T-helper 1 cell (primary cell): Measurements from ENCODE around the gene SMARCC1.

Experiments used
- DNase-seq, 5 donors: peaks; one replicate each; pipeline ENCODE4 v3.0.0-alpha.2; 2012 to 2020

SMARCC1 gene

DNA sequence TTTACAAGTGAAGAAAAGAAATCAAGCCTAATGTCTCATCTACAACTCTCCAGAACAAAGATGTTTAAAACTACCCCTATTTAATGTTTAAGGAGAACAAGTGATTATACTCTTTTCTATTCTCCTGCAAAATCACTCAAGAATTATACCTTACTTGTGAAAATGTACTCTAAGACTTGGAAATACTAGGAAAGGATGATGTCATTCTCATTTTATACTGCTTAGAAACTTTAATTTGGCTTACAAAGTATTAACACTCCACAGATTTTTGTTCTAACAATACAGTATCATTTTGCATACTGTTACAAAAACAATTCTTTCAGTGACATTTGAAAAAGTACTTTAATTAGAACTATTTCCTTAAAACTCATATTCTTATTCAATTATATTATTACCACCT lies 89.5 kb downstream of the SMARCC1 start:
- no peak for DNase-seq

DNA sequence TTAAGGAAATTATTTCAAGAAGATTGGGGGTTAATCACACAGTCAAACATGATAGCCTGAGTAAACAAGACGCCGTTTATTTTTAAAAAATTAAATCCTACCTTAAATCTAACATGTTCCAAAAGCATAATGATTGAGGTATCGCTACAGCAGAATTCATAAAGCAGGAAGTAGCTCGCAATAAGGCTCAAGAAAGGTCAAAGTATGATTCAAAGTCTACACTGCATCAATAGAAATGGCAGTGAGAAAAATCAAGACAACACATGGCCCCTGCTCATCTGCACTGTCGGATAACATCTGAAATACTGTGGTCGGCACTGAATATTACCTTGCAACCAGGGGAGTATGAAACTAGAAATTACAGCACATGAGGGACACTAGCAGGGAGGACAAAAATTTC lies 93.2 kb downstream of the SMARCC1 start:
- no peak for DNase-seq

DNA sequence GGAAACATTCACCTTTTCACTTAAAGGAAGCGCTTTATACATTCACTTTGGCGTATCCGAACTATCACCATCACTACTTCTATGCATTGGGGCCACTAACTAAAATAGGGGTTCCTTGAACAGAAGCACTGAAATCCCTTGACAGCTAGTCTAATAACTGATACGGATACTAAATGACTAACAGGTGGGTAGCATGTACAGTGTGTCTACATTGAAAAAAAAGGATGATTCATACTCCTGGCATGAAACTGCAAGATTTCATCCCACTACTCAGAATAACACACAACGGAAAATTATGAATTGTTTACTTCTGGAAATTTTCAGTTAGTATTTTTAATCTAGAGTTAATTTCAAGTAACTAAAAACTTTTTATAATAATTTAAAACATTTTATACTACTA lies 96.7 kb downstream of the SMARCC1 start:
- DNase-seq, result no peak

DNA sequence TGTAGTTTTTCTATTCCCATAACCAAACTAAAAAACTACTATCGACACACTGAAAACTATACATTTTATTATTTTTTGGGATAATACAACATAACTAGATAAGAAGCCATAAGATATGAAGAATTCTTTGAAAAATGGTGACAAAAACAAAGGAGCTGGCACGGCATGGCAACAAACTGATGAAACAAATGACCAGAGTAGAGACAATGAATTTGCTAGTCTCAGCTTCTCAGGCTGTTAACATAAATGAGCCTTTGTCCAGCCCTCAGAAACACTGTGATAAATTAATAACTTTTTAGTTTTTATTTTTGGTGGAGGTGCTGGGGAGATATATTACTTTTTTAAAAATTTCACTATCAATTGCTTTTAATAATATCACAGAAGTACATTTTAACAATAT lies 100.7 kb downstream of the SMARCC1 start:
- no peak for DNase-seq

DNA sequence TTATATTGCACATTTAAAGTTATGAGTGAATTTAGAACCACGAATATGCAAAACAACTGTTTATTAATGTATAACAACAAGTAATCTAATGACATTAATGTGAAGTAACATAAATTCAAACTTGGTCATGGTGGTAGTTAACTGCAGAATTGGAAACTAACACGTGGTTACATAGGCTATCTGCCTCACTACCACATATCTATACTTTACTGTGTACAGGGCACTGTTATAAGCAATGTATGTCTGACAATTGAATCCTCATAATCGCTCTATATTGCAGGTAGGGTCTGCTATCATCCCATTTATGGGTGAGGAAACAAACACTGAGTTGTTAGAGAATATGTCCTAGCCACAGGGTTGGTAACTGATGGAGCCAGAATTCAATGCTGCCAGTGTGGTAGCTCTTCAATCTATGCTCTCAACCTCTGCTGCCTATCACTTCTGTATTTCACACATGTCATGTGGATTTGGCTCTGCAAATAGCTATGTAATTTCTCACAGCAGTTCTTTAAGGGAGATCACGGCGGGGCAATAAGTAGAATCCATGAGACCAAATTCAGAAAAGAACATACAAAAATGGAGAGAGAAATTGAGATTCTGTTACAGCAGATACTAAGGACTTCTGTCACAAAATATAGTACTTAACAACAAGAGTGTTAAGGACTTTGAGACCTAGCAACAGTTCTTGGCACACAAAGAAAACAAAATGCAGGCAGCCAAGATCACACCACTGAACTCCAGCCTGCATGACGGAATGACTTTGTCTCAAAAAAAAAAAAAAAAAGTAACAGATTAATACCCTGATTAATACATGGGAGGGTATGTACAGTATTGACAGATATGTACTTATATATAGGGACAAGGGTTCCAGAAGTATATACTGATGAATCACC lies 103.0 kb downstream of the SMARCC1 start:
- no peak for DNase-seq

DNA sequence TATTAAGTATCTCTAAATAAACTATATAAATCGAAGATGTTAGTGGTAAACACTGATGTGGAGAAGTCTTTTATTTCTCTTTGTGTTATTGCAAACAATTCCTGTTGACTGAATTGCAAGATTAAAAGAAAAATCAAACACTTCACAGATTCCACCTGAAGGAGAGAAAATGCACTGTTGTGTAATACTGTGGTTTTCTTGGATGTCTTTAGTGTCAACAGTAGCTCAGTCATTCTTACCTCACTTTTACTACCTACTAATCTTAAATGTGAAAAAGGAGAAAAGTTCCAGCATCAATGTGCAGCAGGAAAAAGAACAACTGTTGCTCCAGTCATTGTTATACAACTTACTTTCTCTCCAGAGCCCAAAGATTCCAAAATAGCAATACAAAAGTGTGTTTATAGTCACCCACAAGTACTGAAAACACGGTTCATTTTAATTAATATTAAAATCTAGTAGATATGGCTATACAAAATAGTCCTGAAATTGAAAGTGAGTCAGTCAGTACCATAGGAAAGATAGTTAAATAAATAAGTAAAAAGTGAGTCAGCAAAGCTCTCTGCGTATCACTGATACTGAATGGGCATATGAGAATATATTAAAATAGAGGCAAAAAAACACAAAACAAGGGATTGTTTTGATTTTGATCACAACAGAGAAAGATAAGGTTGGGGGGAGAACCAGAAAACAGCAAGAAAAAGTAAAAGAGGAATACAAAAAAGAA lies 112.5 kb downstream of the SMARCC1 start:
- DNase-seq, result no peak

GRCh38 chr3:47666118-47666517 lies 115.6 kb downstream of the SMARCC1 start:
- no peak for DNase-seq

DNA sequence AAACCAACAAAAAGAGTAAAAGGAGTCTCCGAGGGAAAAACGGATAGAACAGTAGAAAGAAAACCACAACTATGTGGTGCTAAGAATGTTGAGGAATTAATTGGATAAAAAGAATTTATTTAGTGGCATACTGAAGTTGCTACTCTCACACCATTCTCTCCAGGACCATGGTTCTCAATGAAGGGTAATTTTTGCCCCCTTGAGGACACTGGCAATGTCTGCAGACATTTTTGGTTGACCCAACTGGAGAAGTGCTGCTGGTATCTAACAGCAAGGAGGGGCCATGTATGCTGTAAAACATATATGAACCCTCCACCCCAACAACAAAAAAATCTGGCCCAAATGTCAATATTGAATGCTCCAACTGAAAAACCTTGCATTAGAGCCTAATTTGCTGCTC lies 117.2 kb downstream of the SMARCC1 start:
- DNase-seq, result no peak

DNA sequence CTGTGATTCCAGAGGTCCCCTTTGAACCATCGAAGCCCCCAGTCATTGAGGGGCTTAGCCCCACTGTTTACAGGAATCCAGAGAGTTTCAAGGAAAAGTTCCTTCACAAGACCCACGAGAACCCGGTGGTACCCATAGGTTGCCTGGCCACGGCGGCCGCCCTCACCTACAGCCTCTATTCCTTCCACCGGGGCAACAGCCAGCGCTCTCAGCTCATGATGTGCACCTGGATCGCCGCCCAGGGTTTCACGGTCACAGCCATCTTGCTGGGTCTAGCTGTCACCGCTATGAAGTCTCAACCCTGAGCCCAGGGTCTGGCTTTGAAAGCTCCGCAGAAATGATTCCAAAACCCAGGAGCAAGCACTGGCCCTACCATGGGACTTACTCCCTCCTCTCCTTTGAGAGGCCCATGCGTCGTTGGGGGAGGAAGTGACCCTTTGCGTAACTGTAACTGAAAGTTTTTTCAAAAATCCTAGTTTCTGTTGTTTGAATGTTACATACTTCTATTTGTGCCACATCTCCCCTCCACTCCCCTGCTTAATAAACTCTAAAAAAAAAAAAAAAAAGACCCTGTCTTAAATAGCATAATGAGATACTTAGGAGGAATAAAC lies 118.0 kb downstream of the SMARCC1 start:
- DNase-seq, result no peak

GRCh38 chr3:47661121-47661752 lies 120.5 kb downstream of the SMARCC1 start:
- DNase-seq, result no peak

- no peak for DNase-seq
These were observed 123.2 kb downstream of the SMARCC1 start for GRCh38 chr3:47658444-47658843.

- no peak for DNase-seq
These were observed 129.6 kb downstream of the SMARCC1 start for GRCh38 chr3:47652142-47652541.

GRCh38 chr3:47650294-47650693 lies 131.4 kb downstream of the SMARCC1 start:
- DNase-seq, result no peak

- no peak for DNase-seq
These were observed 134.1 kb downstream of the SMARCC1 start for GRCh38 chr3:47647550-47647949.

GRCh38 chr3:47646362-47646761 lies 135.3 kb downstream of the SMARCC1 start:
- DNase-seq, result no peak

DNA sequence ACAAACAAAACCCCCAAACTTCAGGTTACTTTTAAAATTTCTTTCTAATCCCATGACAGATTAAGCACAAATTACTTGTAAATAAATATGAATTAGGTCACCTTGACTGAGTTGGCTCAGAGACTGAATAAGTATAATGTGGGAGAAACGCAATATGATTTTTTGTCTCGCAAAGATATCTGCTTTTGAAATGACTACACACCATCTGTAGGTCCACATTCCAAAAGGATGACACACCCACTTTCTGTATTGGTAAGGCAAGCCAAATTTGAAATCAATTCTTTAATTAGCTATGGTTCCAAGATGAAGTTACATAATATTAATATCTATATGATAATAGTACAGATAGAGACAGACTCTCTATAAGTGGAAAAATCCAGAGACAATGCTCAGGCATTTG lies 136.1 kb downstream of the SMARCC1 start:
- no peak for DNase-seq

- DNase-seq, result no peak
These were observed 138.6 kb downstream of the SMARCC1 start for GRCh38 chr3:47643092-47643491.

DNA sequence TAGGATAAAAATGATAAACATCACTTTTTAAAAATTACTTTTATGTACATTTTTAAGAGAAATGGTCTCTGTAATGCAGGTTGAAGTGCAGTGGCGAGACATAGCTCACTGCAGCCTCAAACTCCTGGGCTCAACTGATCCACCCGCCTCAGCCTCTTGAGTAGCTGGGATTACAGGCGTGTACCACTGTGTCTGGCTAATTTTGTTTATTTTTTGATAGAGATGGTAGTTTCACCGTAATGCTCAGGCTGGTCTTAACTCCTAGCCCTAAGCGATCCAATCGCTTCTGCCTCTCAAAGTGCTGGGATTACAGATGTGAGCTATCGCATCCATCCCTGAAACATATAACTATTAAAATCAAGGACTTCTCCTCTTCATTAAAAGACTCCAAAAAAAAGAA lies 140.0 kb downstream of the SMARCC1 start:
- no peak for DNase-seq

DNA sequence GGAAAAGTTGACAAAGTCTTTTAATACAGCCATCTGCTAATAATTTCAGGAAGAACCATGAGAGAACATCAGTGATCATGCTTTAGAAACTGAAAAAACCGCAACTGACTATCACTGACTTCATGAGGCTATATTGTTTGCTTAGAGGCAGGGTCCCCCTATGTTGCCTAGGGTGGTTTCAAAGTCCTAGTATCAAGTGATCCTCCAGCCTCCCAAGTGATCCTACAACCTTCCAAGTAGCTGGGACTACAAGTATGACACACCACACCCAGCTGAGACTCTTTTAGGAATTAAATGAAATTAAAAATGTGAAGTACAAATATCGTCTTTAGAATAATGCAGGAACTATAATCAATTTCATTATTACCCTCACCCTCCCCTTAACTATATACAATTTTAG lies 144.8 kb downstream of the SMARCC1 start:
- DNase-seq, result no peak

- no peak for DNase-seq
These were observed 145.5 kb downstream of the SMARCC1 start for GRCh38 chr3:47636225-47636624.

- no peak for DNase-seq
These were observed 146.2 kb downstream of the SMARCC1 start for GRCh38 chr3:47635536-47635935.

- peak in 1 of 5 donors; percentile 6 for DNase-seq
These were observed 146.7 kb downstream of the SMARCC1 start for GRCh38 chr3:47634996-47635395.

DNA sequence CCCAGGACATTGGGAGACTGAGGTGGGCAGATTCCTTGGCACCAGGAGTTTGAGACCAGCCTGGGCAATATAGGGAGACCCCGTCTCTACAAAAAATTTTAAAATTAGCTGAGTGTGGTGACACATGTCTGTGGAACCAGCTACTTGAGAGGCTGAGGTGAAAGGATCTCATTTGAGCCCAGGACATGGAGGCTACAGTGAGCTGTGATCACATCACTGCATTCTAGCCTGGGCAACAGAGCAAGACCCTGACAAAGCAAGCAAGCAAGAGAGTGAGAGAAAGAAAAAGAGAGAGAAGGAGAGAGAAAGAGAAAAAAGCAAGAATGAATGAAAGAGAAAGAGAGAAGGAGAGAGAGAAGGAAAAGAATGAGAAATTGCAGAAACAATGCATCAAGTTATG lies 150.9 kb downstream of the SMARCC1 start:
- DNase-seq, result no peak
